HUDEP-2 (cell line): ENCODE results near the gene MAGI1.

Source experiments
- DNase-seq, 76 experiments: peaks; one replicate each; lab custom pipeline; 2025; ENCODE audit not compliant: unreplicated experiment in 76 of 76; lab: John Stamatoyannopoulos, UW

Gene MAGI1

DNA sequence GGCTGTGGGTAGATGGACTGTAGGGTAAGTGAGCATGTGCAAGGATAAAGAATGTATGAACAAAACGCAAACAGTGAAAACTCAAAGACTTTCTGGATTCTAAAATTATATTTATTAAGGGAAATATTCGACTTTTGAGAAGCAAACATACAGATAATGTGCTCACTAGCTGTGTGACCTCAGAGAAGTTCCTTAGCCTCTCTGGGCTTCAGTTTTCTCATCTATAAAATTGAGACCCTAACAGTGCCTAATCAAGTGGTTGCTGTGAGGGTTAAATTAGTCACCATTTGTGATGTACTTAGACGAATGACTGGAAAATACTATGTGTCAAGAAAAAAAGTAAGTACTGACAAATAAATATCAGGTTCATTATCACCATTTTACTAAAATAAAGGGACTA, 261.7 kb downstream of the MAGI1 start:
- no peak for DNase-seq

DNA sequence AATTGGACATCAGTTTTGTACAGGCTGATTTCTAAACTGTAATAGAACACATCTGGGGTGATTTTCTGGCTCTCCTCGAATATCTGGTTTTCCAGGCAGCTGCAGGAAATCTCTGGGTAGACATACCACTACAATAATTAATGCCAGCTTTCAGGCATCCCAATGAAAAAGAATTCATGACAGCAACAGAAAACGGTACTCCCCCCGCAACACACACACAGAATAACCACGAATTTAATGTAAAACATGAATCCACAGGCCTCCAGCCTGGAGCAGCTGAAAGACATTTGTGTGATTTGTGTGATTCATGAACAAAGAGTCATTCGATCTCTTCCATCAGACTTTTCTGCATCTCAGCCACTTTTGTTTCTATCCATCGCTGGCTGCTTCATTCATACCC, 262.2 kb downstream of the MAGI1 start:
- DNase-seq = no peak

DNA sequence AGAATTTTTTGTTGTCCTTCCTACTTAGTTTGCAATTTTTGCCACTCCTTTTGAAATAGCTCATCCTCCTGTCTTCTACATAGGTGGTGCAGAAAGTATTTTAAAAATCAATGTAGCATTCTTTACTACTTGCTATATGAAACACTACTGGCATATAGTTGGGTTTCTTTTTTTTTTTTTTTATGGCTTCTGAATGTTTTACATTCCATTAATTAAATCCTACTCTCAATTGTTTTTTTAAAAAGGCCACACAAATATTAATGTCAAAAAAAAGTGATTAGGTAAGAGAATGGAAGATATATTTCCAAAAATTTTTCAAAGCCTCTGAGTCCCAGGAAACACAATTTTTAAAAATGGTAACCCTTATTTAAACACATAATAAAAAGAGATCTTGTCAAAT, 262.6 kb downstream of the MAGI1 start:
- DNase-seq = no peak

DNA sequence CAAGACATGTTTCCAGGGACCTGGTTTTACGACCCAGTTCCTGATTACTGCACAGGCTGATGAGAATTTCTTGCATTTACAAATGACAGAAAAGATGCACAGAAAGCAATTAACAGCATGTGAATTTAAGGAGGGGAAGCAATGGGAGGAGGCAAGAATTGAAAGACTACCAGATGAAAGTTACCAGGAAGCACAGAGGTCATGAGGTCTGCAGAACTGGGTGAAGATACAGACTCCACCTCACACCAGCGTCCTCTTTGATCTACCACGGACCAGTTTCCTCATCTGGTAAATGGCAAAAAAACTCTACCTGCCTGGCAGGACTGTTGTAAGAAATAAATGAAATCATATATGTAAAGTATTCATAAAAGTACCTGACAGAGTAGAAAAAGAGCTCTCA, 266.0 kb downstream of the MAGI1 start:
- DNase-seq = no peak

DNA sequence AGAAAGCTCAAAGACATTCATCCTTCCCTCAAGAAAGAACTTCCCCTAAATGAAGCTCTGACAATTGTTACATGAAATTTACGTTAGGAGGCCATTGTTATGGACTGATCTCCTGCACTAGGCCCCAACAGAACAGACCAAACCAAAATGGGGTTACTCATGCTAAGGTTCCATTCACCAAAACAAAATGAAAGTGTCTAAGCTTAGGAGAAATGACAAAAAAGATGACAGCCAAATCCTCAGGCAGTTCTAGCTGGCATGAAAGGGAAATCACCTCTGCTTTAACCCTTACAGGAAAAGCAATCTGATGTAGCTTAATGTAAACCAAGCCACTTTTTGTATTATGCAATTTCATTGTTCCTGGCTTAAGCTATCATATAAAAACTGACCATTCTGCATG, 271.2 kb downstream of the MAGI1 start:
- no peak for DNase-seq

DNA sequence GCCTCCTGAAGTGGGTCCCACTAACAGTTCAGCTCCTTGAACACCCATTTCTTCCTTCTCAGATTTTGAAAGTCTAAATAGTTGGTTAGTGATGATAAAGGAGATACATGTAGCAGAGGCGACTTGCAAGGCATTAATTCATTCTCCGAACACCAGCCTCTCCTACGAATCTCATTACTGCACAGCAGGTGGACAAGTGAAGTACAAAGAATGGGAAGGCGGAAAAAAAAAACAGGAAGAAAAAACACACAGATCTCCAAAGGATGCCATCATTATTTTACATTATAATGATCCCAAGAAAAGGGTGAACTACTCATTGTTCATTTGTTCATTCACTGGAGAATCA, 276.5 kb downstream of the MAGI1 start:
- no peak for DNase-seq

DNA sequence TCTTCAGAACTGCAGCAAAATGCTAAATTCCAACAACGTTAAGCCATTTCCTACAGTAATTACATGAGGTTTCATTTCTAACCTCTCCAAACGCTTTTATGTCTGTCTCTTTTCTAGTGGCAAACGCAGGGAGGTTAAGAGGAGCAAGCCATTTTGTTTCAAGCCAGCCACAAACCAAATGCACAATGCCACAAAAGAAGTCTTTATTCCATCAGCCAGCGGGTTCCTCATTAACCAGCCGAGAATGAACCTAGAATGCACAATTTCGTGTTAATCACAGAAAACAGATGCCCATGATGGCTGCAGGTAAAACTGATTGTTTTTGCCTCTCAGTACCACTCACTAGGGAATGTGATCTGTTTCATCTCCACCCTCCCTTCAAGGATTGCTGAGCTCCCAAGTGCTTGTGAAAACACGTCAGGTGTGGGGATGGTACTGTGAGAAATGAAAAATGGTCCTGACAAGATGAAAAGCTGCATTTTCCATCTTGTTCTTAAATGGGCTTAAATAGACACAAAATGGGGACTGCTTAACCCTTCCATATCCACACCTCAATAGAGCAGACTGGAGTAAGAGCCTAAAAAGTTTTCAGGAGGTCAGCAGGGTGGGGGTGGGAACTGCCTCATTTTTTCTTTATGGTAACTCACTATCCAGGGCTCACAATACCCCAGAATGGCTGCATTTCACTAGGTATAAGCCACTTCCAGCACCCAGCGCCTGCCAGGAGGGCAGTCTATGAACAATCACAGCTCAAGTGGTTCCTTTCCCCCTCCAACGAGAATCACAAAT, 277.1 kb downstream of the MAGI1 start:
- no peak for DNase-seq

DNA sequence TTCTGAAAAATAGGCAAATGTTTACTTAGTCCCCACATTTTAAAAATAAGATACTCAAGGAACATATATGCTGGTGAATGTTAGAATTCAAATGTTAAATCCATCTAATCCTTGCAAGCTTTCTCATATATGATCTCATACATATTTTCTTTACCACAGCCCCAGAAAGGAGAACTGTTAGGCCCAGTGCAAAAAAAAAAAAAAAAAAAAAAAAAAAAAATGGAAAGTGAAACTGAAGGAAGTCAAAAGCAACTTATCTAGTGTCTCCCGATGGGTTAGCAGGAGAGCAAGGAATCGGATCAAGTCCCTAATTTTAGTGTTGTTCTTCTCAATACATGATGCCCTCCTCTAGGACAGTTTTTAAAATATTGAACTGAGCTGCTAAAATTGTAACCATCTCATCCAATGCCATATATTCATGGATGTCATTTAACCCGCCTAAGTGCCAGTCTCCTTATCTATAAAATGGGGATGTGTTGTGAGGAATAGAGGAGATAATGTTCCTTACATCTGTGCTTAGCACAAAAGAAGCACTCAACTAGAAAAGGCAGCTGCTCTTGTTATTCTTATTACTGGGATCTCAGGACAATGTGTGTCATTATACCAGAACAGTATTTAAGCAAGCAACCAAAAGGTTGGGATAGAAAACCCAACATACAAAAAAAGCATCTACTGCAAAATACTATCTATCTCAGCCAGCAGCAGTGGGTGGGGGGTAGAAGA, 279.7 kb downstream of the MAGI1 start:
- DNase-seq = no peak

DNA sequence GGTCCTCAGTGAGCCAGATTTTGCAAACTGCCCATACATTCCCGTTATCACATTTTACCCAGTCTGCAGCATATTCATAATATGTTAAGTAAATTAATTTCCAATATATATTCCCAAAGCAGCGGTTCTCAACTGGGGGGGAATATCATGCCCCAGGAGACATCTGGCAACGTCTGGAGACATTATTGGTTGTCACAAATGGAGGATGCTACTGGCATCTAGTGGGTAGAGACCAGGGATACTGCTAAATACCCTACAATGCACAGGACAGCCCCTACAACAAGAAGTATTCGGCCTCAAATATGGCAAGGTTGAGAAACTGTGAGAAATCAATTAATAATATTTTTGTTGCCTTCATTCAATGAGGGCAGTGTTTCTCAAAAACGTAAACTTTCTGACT, 280.3 kb downstream of the MAGI1 start:
- no peak for DNase-seq

DNA sequence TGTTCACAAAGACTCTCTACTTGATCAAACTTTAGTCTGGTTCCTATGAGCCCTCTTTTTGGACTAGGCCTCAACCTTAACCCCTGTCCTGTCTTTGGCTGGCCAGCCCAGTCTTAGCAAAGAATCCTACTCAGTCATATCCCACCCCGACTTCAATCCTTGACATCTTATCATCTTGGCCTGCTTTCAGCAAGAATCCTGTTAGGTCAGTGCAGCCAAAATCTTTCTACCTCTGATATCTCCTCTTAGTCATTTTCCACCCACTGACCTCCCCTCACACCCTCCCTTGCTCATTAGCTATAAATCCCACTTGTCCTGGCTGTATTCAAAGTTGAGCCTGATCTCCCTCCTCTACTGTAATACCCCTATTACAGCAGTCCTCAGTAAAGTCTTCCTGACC, 286.1 kb downstream of the MAGI1 start:
- no peak for DNase-seq

DNA sequence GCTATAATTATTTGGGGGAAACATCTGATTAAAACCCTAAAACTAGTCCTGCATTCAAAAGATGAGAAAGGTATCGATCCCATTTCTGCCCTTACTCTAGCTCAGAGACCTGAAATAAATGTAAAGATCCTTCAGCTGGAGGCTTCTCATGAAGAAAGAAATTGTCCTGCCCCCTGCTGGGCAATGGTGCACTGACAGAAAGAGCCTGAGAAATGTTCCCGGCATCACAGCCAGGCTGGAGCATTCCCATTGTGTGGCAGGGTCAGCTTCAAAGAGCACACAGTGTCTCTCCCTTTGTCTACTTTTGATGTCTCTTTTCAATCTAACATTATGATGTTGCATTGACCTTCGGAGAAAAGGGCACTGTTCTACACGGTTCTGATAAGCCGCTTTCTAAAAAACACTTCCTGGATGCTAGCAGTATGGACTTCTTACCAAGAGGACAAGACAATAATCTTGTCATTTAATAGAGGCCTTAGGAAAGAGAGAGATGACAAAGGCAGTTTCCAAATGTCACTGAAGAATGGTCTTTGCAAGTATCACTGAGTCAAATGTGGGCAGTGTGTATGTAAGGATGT, 287.5 kb downstream of the MAGI1 start:
- DNase-seq = peak in 34 of 76 experiments; percentile 0 to 52 (median 18)

DNA sequence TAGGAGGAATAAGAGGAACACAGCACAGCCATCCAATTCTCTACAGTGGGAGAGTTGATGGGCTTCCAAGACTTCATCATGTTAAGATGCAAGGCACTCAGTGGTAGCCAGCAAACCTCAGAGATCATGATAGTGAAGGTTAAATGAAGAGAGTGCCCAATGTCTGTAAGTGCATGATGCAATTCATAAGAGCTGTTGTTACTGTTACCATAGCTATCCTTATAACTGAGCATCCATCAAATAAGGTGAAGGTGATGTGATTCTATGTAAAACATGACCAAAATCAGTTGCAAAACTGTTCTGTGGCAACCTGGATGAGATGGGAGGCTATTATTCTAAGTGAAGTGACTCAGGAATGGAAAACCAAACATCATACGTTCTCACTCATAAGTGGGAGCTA, 289.7 kb downstream of the MAGI1 start:
- DNase-seq = no peak

DNA sequence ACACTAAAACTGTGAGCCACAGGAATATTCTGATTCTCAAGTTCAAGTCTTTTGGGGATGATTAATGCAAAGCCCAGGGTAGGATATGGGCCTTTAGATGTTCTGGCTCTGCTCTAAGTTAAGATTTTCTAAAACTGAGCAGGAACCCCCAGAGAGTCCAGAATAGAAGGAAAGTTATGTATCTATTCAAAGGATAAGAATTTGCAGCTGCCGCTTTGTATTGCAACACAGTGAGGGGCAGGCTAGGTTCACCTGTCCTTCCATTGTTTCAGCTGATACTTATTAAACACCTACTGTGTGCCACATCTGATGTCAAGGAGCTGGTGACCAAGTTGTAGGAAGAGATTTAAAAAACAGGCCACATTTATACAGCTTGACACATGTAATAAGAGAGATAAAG, 290.4 kb downstream of the MAGI1 start:
- no peak for DNase-seq

DNA sequence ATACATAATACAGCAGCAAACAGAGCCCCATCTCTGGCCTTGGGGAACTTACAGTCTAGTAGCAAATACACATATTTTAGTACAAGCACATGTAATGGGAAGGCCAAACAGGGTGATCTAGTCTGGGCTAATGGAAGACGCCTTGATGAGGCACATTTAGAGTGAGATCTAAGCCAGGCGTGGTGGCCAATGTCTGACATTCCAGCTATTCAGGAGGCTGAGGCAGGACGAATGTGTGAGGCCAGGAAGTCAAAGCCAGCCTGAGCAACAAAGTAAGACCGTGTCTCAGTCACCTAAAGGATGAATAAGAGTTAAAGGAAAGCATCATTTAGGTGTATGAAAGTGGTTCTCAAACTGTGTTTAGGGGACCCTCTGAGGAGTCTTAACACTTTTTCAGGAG, 291.9 kb downstream of the MAGI1 start:
- no peak for DNase-seq

DNA sequence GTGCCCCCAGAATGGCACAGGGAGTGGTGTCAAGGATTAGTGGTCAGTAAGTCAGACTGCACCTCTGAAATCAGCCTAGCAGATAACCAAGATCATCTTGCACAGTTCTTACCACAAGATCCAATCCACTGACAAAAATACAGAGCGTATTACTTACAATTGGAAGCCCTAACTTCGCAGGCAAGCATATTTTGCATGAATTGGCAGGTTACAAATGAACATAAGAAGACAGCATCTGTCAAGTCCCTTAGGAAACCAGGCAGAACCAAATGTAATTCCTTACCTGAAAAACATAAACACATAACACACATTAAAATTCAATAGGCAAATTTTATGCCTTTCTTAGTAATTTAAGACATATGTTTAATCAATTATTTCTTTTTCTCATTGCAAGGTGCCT, 293.4 kb downstream of the MAGI1 start:
- no peak for DNase-seq

DNA sequence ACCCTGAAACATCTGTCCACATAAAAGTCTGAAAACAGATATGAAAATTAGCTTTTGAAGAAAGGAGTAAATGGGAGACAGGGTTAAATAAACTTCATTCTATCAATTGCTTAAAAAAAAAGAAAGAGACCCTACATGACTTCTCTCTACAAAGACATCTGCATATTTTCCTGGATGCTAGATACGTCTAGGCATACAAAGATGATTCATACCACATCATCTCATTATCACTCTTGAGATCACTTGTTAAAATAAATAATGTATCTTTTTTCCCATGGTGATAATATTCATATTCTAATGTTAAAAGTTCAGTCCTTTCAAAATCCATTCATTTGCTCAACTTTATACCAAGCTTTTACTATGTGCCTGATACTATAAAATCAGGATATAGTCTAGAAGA, 295.8 kb downstream of the MAGI1 start:
- no peak for DNase-seq

DNA sequence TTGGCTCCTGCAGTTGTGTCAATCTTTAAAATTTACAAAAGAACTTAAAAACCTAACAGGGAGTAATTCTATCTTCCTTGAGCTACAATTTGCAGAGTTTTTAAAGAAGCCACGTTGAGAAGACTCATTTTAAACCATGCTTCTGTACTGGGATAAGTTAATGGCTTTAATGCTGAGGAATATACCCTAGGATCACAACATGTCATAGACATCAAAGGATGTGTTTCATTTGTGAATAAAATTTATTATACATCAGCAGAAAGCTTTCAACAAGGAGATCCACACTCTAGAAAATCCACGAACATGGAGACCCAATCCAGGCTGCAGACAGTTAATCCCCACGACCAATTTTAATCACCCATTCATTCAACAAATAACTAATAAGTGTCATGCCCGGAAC, 297.2 kb downstream of the MAGI1 start:
- DNase-seq = no peak

DNA sequence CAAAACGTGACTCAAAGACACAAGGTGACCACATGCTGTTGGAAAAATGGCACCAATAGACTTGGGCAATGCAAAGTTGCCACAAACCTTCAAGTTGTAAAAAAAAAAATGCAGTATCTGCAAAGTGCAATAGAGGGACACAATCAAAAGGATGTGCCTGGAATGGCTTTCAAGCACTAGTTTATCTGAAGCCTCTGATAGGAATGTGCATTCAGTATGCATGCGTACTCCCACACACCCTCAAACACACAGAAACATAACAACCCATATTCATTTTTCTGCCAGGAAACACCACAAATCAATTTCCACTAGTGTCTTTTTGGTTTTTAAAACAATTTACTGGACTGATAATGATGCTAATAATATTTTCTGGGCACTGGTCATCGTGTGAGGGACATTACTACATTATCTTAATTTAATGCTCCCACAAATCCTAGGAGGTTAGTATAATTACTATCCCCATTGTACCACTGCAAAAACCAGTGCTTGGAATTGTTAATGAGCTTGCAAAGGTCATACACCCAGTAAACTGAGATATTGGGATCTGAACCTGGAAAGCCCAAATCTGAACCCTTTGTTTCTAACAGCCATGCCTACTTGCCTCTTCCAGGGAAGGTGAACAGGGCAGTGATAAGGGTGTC, 298.7 kb downstream of the MAGI1 start:
- no peak for DNase-seq

DNA sequence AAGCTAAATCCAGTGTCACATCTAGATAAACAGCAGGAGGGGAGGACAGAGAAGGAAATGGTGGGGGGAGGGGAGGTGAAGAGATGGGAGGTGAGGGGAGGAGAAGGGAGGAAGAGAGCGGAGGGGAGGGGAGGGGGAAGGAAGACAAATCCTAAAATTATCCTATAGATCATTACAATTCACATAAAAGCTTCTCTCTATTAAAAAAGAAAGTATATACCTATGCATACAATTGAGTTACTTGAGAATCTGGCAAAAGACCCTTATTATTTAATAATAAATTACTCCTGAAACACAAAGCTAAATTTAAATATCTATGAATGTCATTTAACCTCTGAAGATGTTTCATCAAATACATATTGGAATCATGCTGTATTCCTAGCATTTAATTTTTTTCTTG, 303.9 kb downstream of the MAGI1 start:
- DNase-seq = no peak

DNA sequence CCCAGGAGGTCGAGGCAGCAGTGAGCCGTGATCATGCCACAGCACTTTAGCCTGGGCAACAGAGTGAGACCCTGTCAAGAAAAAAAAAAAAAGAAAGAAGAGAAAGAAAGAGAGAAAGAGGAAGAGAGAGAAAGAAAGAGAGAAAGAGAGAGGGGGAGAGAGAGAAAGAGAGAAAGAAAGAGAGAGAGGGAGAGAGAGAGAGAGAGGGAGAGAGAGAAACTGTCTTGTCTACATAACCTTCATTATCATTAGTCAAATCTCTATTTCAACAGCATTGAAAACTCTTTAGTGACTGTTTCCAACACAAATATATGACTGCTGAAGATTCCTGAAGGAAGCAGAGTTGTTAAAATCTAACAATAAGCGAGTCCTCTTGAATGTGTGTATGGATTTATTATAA, 304.3 kb downstream of the MAGI1 start:
- DNase-seq = no peak

DNA sequence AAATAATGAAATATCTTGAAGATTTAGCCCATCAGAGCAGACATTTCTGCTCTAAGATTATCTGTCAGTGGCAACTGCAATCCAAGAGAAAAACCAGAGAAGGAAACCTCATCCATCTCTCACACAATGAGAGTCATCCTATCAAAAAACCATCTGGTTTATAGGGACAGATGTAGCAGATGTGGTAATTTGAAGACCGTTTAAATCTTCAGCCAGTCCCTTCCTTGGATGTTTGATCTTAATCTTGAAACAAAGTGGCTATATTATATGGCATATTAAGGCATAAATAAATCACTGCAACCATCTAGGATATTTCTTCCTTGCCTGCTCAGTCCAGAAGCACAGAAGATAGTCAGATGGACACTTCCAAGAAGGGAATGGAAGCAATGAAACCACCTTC, 305.3 kb downstream of the MAGI1 start:
- DNase-seq = no peak
